Fibroblast of lung (primary cell): Measurements from ENCODE around the gene PDLIM7. TPM values are rescaled to one million over a fixed set of nuclear protein-coding genes. Genes with fewer than 3 reads are reported as not detected.

Experiments
- DNase-seq, 2 donors: peaks; one replicate each; pipeline versions ENCODE4 v3.0.0 to v3.0.0-alpha.2; 2010; ENCODE audit warnings: low read depth in 2 of 2
- H2AFZ ChIP-seq: 2 replicates; pipeline ENCODE4 v1.5.1; 2012; ENCODE audit warnings: low read length, control low read depth, inconsistent platforms
- H3K27ac ChIP-seq: 2 replicates; pipeline ENCODE4 v1.5.1; 2011; ENCODE audit warnings: low read length, control low read depth; ENCODE audit not compliant: insufficient read depth
- H3K27me3 ChIP-seq: 2 replicates; pipeline ENCODE4 v1.5.1; 2011; ENCODE audit warnings: mild to moderate bottlenecking, low read length; ENCODE audit not compliant: control insufficient read depth, insufficient read depth
- H3K36me3 ChIP-seq: 2 replicates; pipeline ENCODE4 v1.5.1; 2011; ENCODE audit warnings: low read length; ENCODE audit not compliant: control insufficient read depth, insufficient read depth
- H3K4me1 ChIP-seq: 2 replicates; pipeline ENCODE4 v1.5.1; 2011; ENCODE audit warnings: low read length; ENCODE audit not compliant: control insufficient read depth, insufficient read depth; ENCODE audit errors: extremely low read depth
- H3K4me2 ChIP-seq: 2 replicates; pipeline ENCODE4 v1.5.1; 2011; ENCODE audit warnings: low read length, control low read depth; ENCODE audit not compliant: insufficient read depth; ENCODE audit errors: extremely low read depth
- H3K4me3 ChIP-seq, 4 experiments: fragments of 200-600 bp in 1 of 4; sonication (generic) in 1 of 4; replicated peaks in 1 of 4; 2 replicates each; pipeline ENCODE4 v1.5.1; 2011 to 2016; ENCODE audit warnings: low read length in 4 of 4, low read depth in 3 of 4, mild to moderate bottlenecking in 3 of 4, control low read depth in 2 of 4, inconsistent platforms in 1 of 4, mixed read lengths in 1 of 4; ENCODE audit not compliant: insufficient read depth in 1 of 4; ENCODE audit errors: control extremely low read depth in 1 of 4
- H3K79me2 ChIP-seq: 2 replicates; pipeline ENCODE4 v1.5.1; 2012; ENCODE audit warnings: mild to moderate bottlenecking, low read length, inconsistent platforms; ENCODE audit not compliant: control insufficient read depth, insufficient read depth
- H3K9ac ChIP-seq: 2 replicates; pipeline ENCODE4 v1.5.1; 2011; ENCODE audit warnings: mild to moderate bottlenecking, low read length, control low read depth; ENCODE audit not compliant: insufficient read depth
- H3K9me3 ChIP-seq: 2 replicates; pipeline ENCODE4 v1.5.1; 2012; ENCODE audit warnings: low read depth, low read length; ENCODE audit not compliant: control insufficient read depth, insufficient read depth
- H4K20me1 ChIP-seq: 2 replicates; pipeline ENCODE4 v1.5.1; 2011; ENCODE audit warnings: low read length; ENCODE audit not compliant: control insufficient read depth, insufficient read depth; ENCODE audit errors: extremely low read depth
- CTCF ChIP-seq, 2 donors: IDR thresholded peaks in 1 of 2; conservative IDR thresholded peaks in 1 of 2; 1 replicate in 1 of 2; 2 replicates in 1 of 2; pipeline ENCODE4 v1.5.1; 2011 to 2012; ENCODE audit warnings: low read length in 2 of 2, control low read depth in 1 of 2, inconsistent platforms in 1 of 2, low read depth in 1 of 2, mild to moderate bottlenecking in 1 of 2
- EZH2 ChIP-seq: IDR thresholded peaks from 2 replicates; pipeline ENCODE4 v1.5.1; 2012; ENCODE audit warnings: low read length, control low read depth, mild to moderate bottlenecking; ENCODE audit errors: missing control alignments
- polyA plus RNA-seq, 2 donors: library from polyadenylated mRNA; depleted of rRNA in 1 of 2; stranded (reverse) in 1 of 2; unstranded in 1 of 2; fragments of >200 nt; gene quantifications; 2 replicates each; pipeline ENCODE4 v1.2.1, GENCODE V29; 2011 to 2012; ENCODE audit warnings: missing spikeins in 1 of 2
- total RNA-seq: library from RNA; depleted of rRNA; stranded (reverse); fragments of >200 nt; gene quantifications from 2 replicates; pipeline ENCODE4 v1.2.1, GENCODE V29; 2014

The PDLIM7 gene
- total and polyA plus RNA-seq, 2 donors (not counting 1 experiment from before 2014, with no cell fraction given): 65.2 to 245 TPM

GRCh38 chr5:177514541-177514940, 17.1 kb upstream of the PDLIM7 start:
- H2AFZ ChIP-seq: no peak overlapping the region
- H3K79me2 ChIP-seq: peaks cover 24% of the 10 kb centered on the region
- no peaks in the 10 kb centered on the region for H4K20me1 ChIP-seq
- TF ChIP-seq EZH2 (no peak), CTCF (conservative IDR thresholded peaks at IDR 0.05 in 1 of 2, IDR thresholded peaks at IDR 0.05 in 1 of 2; ENCODE audit: low read depth in 1 of 2, low read length in 2 of 2) (no peak)
- DNase-seq: no peak
- H3K36me3 ChIP-seq: peaks cover 38% of the 10 kb centered on the region
- H3K27ac ChIP-seq: no peak overlapping the region
- H3K9ac ChIP-seq: no peak overlapping the region
- H3K27me3 ChIP-seq: no peaks in the 10 kb centered on the region
- no peak overlapping the region for H3K4me2 ChIP-seq
- H3K9me3 ChIP-seq: no peaks in the 10 kb centered on the region
- H3K4me3 ChIP-seq: no peak overlapping the region
- peaks cover 9% of the 10 kb centered on the region for H3K4me1 ChIP-seq

- Histone ChIP-seq H3K79me2 (peaks cover 21% of the 10 kb centered on the region), H3K9ac (no peak overlapping the region), H3K36me3 (peaks cover 36% of the 10 kb centered on the region), H3K27ac (no peak overlapping the region), H3K4me3 (no peak overlapping the region), H3K9me3 (no peaks in the 10 kb centered on the region), H3K27me3 (no peaks in the 10 kb centered on the region), H4K20me1 (no peaks in the 10 kb centered on the region), H2AFZ (no peak overlapping the region), H3K4me2 (no peak overlapping the region), H3K4me1 (peaks cover 4% of the 10 kb centered on the region)
- DNase-seq: no peak
- no peak for TF ChIP-seq CTCF (conservative IDR thresholded peaks at IDR 0.05 in 1 of 2, IDR thresholded peaks at IDR 0.05 in 1 of 2; ENCODE audit: low read depth in 1 of 2, low read length in 2 of 2)
- TF ChIP-seq EZH2: no peak
These were observed 16.1 kb upstream of the PDLIM7 start for GRCh38 chr5:177513500-177513899.

GRCh38 chr5:177512736-177513380, 15.5 kb upstream of the PDLIM7 start:
- Histone ChIP-seq H3K27ac (no peak overlapping the region), H3K4me1 (peaks cover 4% of the 10 kb centered on the region), H4K20me1 (no peaks in the 10 kb centered on the region), H3K9ac (no peak overlapping the region), H3K27me3 (no peaks in the 10 kb centered on the region), H3K79me2 (peaks cover 21% of the 10 kb centered on the region), H3K4me3 (no peak overlapping the region), H3K4me2 (no peak overlapping the region), H3K9me3 (no peaks in the 10 kb centered on the region), H3K36me3 (peaks cover 40% of the 10 kb centered on the region), H2AFZ (no peak overlapping the region)
- no peak for DNase-seq
- no peak for TF ChIP-seq CTCF (conservative IDR thresholded peaks at IDR 0.05 in 1 of 2, IDR thresholded peaks at IDR 0.05 in 1 of 2; ENCODE audit: low read depth in 1 of 2, low read length in 2 of 2)
- TF ChIP-seq EZH2: no peak
